Neural crest cell (in vitro differentiated cells): Measurements from ENCODE around the gene SEC14L5. TPM values are rescaled to one million over a fixed set of nuclear protein-coding genes. Genes with fewer than 3 reads are reported as not detected.

Source experiments
- DNase-seq: peaks from one replicate; pipeline ENCODE4 v3.0.0; 2021; ENCODE audit warnings: low read depth, mixed read lengths, low spot score
- H3K27ac Mint-ChIP-seq: one replicate; pipeline ENCODE4 v1.8.0; 2021; ENCODE audit warnings: mild to moderate bottlenecking, mixed read lengths; ENCODE audit not compliant: unreplicated experiment
- H3K27me3 Mint-ChIP-seq: 2 replicates; pipeline ENCODE4 v1.8.0; 2021; ENCODE audit warnings: low read depth, mild to moderate bottlenecking, mixed read lengths
- H3K36me3 Mint-ChIP-seq: 2 replicates; pipeline ENCODE4 v1.8.0; 2021; ENCODE audit warnings: low read depth, mild to moderate bottlenecking, mixed read lengths
- H3K4me1 Mint-ChIP-seq: 2 replicates; pipeline ENCODE4 v1.8.0; 2021; ENCODE audit warnings: mixed read lengths
- H3K4me3 Mint-ChIP-seq: one replicate; pipeline ENCODE4 v1.8.0; 2021; ENCODE audit warnings: mild to moderate bottlenecking, mixed read lengths
- H3K9me3 Mint-ChIP-seq: 2 replicates; pipeline ENCODE4 v1.8.0; 2021; ENCODE audit warnings: mixed read lengths
- CTCF ChIP-seq: fragments of 200-600 bp; sonication (generic); conservative IDR thresholded peaks from 2 replicates; pipeline ENCODE4 v1.5.0; 2021; ENCODE audit warnings: antibody characterized with exemption, mild to moderate bottlenecking
- total RNA-seq: library from RNA; stranded (reverse); gene quantifications from 2 replicates; pipeline ENCODE4 v1.2.1, GENCODE V29; 2021

The SEC14L5 gene
- total RNA-seq, 1 donor from 2014 or later, result 0.68 TPM

DNA sequence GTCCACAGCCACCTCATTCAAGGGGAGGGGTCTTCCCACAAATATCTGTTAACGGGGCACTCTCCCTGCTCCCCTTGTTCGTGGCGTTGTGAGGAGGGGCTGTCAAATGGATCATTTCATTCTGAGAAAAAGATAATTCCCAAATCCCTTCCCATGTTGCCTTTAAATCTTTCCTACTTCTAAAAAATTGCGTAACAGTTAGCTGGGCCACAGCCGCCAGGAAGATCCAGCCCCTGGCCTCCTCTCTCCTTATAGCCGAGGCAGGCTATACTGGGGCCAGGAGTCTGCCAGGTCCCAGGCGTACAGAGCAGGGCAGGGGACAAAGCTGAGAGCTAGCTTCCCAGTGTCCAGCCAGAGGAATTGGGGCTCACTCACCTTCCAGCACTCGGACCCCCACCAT, 107.2 kb downstream of the SEC14L5 start:
- no peaks in the 10 kb centered on the region for H3K9me3 Mint-ChIP-seq
- H3K27ac Mint-ChIP-seq, result no peak overlapping the region
- no peaks in the 10 kb centered on the region for H3K36me3 Mint-ChIP-seq
- no peak for DNase-seq
- no peaks in the 10 kb centered on the region for H3K4me1 Mint-ChIP-seq
- no peak for TF ChIP-seq CTCF
- H3K27me3 Mint-ChIP-seq, result peaks cover 47% of the 10 kb centered on the region
- no peak overlapping the region for H3K4me3 Mint-ChIP-seq

DNA sequence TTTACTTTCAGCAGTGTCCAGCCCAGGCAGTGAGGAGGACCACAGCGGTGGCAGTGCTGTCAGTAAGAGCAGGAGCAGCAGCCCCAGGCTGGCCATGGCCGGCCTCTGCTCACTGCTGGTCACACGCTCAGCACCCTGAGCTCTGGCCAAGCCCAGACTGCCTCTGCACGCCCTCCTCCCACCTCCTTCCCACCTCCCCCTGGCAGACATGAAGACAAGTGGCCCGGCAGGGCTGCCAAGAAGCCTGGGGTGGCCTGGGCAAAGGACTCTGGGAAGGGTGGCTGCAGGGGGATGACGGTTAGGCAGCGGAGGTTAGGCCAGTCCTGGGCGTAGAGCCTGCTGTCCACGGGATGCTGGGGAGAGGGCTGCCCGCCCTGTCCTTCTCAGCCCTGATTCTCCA, 107.7 kb downstream of the SEC14L5 start, which contains the start of gene C16orf89:
Gene C16orf89, minus strand, starts transcription at position 144 of the 400 bp plus-strand sequence. Its CDS starts 48 bp downstream, at position 96.
- Mint-ChIP-seq H3K9me3 (no peaks in the 10 kb centered on the region), H3K4me1 (no peaks in the 10 kb centered on the region), H3K27me3 (peaks cover 47% of the 10 kb centered on the region), H3K4me3 (no peak within 1 kb of the TSS), H3K27ac (no peak within 1 kb of the TSS), H3K36me3 (no peaks in the 10 kb centered on the region)
- no peak for TF ChIP-seq CTCF
- DNase-seq, result no peak

GRCh38 chr16:5066511-5066910, 108.4 kb downstream of the SEC14L5 start:
- H3K9me3 Mint-ChIP-seq, result no peaks in the 10 kb centered on the region
- no peak overlapping the region for H3K27ac Mint-ChIP-seq
- TF ChIP-seq CTCF, result no peak
- H3K4me1 Mint-ChIP-seq, result no peaks in the 10 kb centered on the region
- H3K4me3 Mint-ChIP-seq, result no peak overlapping the region
- H3K36me3 Mint-ChIP-seq, result no peaks in the 10 kb centered on the region
- no peak for DNase-seq
- peaks cover 45% of the 10 kb centered on the region for H3K27me3 Mint-ChIP-seq

Other genes with a start within 250 kb of the SEC14L5 start
- 32.0 and 35.5 TPM in 2 replicates for gene ANKS3, start 224.1 kb upstream of the SEC14L5 start, total RNA-seq
- gene DNAAF8, start 223.8 kb upstream of the SEC14L5 start, total RNA-seq, result 0.68 and 0.96 TPM in 2 replicates
- 17.6 and 21.1 TPM in 2 replicates for gene ZNF500, start 191.2 kb upstream of the SEC14L5 start, total RNA-seq
- 0.65 TPM in 1 of 2 replicates, not detected in the other for gene SEPTIN12, start 170.0 kb upstream of the SEC14L5 start, total RNA-seq
- gene SMIM22, start 163.0 kb upstream of the SEC14L5 start, total RNA-seq, result not detected in 2 replicates
- gene ROGDI, start 155.7 kb upstream of the SEC14L5 start, total RNA-seq, result 22.0 and 25.9 TPM in 2 replicates
- 133 and 137 TPM in 2 replicates for gene GLYR1, start 111.0 kb upstream of the SEC14L5 start, total RNA-seq
- 44.2 and 49.6 TPM in 2 replicates for gene UBN1, start 110.8 kb upstream of the SEC14L5 start, total RNA-seq
- gene PPL, start 21.2 kb upstream of the SEC14L5 start, total RNA-seq, result 0.16 and 0.26 TPM in 2 replicates
- 11.0 and 15.3 TPM in 2 replicates for gene NAGPA, start 75.6 kb downstream of the SEC14L5 start, total RNA-seq
- gene C16orf89, start 107.6 kb downstream of the SEC14L5 start, total RNA-seq, result not detected in 2 replicates
- gene ALG1, start 113.5 kb downstream of the SEC14L5 start, total RNA-seq, result 23.2 and 25.2 TPM in 2 replicates
- gene EEF2KMT, start 139.5 kb downstream of the SEC14L5 start, total RNA-seq, result 19.1 and 21.1 TPM in 2 replicates